GM13976 (cell line): ENCODE data around the gene C13orf42.
"Not testable (repeated sequence)": the region's sequence is repeated elsewhere in the genome, so short reads cannot be mapped to it uniquely, and the experiment has no call there.

Experiments used
- DNase-seq: peaks from one replicate; pipeline ENCODE4 v3.0.0; 2012; ENCODE audit warnings: low spot score
- in situ Hi-C: fragments of 300-500 bp; cut with MboI; formaldehyde crosslinking; loops from one replicate; pipeline ENCODE4 v1.12.0; 2022; ENCODE audit warnings: low sequenced_read_pairs, mixed read lengths, inconsistent platforms; ENCODE audit not compliant: unreplicated experiment
- TF ChIP-seq, protein P1 (sequence below): IDR thresholded peaks from 2 replicates; pipeline ENCODE4 v1.5.1; 2012; ENCODE audit warnings: borderline replicate concordance, mild to moderate bottlenecking; ENCODE audit not compliant: insufficient read depth; ENCODE audit errors: extremely low read depth, missing control alignments, control extremely low read depth

C13orf42 gene

GRCh38 chr13:51096131-51096530 is 14.9 kb downstream of the C13orf42 start:
- TF ChIP-seq, protein P1, sequence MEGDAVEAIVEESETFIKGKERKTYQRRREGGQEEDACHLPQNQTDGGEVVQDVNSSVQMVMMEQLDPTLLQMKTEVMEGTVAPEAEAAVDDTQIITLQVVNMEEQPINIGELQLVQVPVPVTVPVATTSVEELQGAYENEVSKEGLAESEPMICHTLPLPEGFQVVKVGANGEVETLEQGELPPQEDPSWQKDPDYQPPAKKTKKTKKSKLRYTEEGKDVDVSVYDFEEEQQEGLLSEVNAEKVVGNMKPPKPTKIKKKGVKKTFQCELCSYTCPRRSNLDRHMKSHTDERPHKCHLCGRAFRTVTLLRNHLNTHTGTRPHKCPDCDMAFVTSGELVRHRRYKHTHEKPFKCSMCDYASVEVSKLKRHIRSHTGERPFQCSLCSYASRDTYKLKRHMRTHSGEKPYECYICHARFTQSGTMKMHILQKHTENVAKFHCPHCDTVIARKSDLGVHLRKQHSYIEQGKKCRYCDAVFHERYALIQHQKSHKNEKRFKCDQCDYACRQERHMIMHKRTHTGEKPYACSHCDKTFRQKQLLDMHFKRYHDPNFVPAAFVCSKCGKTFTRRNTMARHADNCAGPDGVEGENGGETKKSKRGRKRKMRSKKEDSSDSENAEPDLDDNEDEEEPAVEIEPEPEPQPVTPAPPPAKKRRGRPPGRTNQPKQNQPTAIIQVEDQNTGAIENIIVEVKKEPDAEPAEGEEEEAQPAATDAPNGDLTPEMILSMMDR: no peak
- in situ Hi-C loops: no loop called here
- DNase-seq: no peak

DNA sequence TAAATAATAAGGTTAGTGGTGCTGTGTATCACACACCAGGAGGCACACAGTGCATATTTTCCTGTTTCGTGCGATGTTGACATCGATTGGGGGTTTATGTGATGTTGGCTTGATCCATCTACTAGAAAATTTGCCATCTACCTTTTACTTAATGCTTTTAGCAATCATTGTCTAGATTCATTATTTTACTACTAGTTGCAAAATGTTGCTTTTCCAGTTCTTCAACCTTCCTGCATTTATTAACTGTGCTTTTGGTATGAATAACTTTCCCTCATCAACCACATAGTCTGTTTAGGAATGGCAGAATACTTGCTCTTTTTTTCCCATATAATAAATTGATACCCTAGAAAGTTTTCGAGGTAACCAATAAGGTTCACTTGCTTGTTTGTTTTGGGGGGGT is 17.5 kb downstream of the C13orf42 start:
- in situ Hi-C loops: no loop called here
- no peak for DNase-seq
- TF ChIP-seq, protein P1: no peak

GRCh38 chr13:51091839-51092238 is 19.2 kb downstream of the C13orf42 start:
- TF ChIP-seq, protein P1: no peak
- no peak for DNase-seq

GRCh38 chr13:51083706-51084105 is 27.4 kb downstream of the C13orf42 start:
- DNase-seq: no peak
- in situ Hi-C loops: no loop called here
- TF ChIP-seq, protein P1: no peak

More at GRCh38 chr13:51091839-51092238, 19.2 kb downstream of the C13orf42 start:
- in situ Hi-C loops: no loop called here

- in situ Hi-C loops: not testable (repeated sequence)
These were observed 30.5 kb downstream of the C13orf42 start for GRCh38 chr13:51080478-51081065.

DNA sequence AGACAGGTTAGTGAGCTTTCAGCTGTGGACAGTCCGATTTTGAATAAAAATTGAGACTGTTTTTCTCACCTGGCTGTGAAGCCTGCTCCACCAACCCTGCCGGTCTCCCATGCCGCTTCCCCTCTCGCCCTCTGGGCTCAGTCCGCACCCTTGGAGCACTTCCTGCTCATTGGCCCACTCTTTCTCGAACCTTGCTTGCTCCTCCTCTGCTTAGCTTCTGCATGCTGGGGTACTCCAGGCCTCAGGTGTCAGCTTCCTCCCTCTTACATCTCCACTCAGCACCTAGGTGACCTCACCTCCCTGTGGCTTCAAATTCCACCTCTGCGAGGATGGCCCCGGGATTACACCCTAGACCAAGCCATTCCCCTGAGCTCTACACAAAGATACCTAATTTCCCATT is 39.6 kb downstream of the C13orf42 start:
- in situ Hi-C loops: loop anchor here (25.0 kb wide), 1 partner anchor 1084 kb away; the partner anchor contains the start of gene TRIM13
- no peak for DNase-seq

More at GRCh38 chr13:51080478-51081065, 30.5 kb downstream of the C13orf42 start:
- DNase-seq: not testable (repeated sequence)

More for the DNA sequence above, 39.6 kb downstream of the C13orf42 start:
- TF ChIP-seq, protein P1: no peak
